NCI-H128 (cell line): ENCODE measurements around the gene INHBE.
A peak's percentile ranks its signal among the peaks of the same experiment; 100 is the strongest.
"Not testable (repeated sequence)": the region's sequence is repeated elsewhere in the genome, so short reads cannot be mapped to it uniquely, and the experiment has no call there.

Experiments used
- DNase-seq: peaks from one replicate; lab custom pipeline; 2025; ENCODE audit not compliant: unreplicated experiment; lab: John Stamatoyannopoulos, UW

INHBE gene

DNA sequence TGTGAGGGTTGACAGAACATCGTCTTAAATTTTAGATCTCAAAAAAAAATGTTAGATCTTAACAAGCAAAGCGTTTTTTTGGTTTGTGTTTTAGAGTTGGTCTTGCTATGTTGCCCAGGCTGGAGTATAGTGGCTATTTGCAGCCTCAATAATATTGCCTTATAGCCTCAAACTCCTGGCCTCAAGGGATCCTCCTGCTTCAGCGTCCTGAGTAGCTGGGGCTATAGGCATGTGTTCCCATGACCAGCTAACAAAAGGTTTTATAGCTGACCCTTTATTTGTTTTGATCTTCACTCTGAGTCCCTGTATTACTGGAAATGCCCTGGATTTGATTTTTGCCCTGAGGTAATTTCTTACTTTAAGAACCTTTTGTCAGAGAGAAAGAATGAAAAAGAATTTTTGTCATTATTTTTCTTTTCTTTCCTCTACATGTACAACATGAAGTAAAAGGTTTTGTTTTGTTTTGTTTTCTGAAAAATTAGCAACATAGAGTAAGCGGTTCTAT lies 15.3 kb upstream of the INHBE start:
- DNase-seq: no peak

GRCh38 chr12:57441393-57441792 lies 13.7 kb upstream of the INHBE start:
- DNase-seq: not testable (repeated sequence)

- no peak for DNase-seq
Measured at GRCh38 chr12:57441846-57442427, 13.2 kb upstream of the INHBE start.

GRCh38 chr12:57444337-57444736 lies 10.8 kb upstream of the INHBE start:
- not testable (repeated sequence) for DNase-seq

DNA sequence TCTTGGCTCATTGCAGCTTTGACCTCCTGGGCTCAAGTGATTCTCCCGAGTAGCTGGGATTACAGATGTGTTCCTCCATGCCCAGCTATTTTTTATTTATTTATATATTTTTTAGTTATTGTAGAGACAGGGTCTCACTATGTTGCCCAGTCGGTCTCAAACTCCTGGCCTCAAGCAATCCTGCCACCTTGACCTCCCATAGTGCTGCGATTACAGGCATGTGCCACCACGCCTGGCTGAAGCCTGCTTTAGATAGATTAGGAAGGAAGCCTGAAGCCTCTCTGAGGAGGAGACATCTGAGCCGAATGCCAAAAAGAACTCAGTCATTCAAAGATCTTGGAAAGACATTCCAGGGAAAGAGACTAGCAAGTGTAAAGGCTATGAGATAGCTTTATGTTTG lies 10.4 kb upstream of the INHBE start:
- DNase-seq: no peak

DNA sequence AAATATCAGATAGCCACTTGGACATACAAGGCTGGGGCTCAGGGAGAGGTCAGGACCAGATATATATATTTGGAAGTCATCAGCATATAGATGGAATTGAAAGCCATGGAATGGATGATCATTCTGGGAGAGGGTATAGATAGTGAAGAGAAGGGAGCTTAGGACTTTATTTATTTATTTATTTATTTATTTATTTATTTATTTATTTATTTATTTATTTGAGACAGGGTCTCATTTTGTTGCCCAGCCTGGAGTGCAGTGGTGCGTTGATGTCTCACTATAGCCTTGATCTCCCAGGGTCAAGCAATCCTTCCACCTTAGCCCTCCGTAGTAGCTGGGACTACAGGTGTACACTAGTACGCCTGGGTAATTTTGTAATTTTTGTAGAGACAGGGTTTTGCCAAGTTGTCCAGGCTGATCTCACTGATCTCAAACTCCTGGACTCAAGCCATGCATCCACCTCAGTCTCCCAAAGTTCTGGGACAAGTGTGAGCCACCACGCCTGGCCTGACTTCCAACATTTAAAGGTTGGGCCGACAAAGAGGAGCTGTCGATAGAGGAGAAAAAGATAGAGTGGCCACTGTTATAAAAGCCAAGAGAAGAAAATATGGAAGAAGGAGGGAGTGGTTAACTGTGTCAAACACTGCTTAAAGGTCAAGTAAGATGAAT lies 8.7 kb upstream of the INHBE start:
- DNase-seq: no peak

GRCh38 chr12:57448669-57449068 lies 6.4 kb upstream of the INHBE start:
- no peak for DNase-seq

DNA sequence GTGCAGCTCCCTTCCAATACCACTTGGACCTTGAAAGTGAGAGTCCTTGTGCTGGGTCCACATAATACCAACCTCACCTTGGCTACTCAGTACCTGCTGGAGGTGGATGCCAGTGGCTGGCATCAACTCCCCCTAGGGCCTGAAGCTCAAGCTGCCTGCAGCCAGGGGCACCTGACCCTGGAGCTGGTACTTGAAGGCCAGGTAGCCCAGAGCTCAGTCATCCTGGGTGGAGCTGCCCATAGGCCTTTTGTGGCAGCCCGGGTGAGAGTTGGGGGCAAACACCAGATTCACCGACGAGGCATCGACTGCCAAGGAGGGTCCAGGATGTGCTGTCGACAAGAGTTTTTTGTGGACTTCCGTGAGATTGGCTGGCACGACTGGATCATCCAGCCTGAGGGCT lies 5.7 kb upstream of the INHBE start:
- no peak for DNase-seq

- DNase-seq: no peak
Measured at GRCh38 chr12:57450057-57450456, 5.0 kb upstream of the INHBE start.

DNA sequence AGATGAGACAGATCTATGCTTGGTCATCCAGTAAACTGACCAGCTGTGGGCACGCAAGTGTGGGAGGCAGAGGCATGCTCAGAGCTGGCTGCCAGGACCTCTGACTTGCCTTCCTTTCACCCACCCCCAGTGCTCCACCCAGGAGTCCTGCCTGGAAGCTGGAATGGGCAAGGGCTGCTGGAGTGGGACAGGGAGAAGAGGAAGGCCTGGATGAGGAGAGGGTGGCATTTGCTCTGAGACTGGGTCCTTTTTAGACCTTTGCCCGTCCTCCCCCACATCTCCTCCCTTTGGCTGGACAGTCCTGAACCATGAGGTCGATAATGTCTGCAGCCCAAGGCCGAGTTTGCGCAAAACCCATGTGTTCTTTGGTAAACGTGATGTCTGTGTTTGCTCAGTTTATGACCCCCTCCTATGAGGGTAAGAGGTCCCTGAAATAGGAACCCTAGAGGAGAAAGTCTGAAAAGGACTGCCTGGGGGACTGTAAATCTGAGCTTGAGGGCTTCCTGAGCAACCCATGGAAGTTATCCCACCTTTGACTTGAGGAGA lies 3.8 kb upstream of the INHBE start:
- DNase-seq: no peak

DNA sequence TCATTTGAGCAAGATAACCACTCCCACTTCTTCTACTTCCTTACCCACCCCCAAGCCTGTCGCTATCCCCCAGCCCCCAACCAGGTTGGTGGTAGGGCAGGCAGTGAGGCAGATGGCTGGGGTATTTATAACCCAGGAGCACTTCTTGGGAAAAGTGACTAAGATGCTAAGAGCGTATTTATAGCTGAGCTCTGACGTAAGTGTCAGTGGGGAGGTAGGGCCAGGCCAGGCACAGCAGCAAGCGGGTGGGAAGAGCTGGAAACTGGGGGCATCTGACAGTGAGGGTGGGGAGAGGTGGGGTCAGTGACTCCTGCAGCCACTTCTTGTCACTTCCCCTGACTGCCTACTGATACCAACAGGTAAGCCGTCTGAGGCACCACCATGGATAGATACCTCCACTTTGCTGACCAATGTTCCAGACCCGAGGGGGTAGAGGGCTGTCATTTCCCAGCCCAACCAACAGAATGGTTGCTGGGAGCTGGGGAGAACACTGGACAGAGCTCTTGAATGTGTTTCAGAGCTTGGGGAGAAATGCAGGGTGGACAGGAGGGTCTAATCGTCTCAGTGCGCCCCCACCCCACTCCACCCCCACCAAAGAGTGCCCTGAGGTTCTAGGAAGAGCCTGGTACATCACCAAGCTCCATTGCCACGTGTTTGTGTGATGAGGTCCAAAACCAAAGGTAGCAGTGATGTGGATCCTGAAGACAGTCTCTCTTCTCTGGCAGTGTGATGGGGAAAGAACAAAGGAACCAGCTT lies 2.7 kb upstream of the INHBE start:
- DNase-seq: no peak

GRCh38 chr12:57452937-57453509 lies 2.1 kb upstream of the INHBE start:
- DNase-seq: peak; percentile 71

DNA sequence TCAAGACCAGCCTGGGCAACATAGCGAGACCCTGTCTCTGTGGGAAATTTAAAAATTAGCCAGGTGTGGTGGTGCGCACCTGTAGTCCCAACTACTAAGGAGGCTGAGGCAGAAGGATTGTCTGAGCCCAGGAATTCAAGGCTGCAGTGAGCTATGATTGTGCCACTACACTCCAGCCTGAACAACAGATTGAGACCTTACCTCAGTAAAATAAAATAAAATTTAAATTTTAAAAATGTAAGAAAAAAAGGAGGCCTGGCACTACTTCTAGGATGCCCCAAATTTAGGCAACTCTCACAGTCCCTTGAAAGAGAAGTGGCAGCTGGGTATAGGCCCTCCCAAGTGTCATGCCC lies 918 bp upstream of the INHBE start:
- no peak for DNase-seq

- DNase-seq: no peak
Measured at GRCh38 chr12:57455374-57456144, 452 bp downstream of the INHBE start.

- peak; percentile 20 for DNase-seq
Measured at GRCh38 chr12:57456145-57456700, 1.1 kb downstream of the INHBE start.

DNA sequence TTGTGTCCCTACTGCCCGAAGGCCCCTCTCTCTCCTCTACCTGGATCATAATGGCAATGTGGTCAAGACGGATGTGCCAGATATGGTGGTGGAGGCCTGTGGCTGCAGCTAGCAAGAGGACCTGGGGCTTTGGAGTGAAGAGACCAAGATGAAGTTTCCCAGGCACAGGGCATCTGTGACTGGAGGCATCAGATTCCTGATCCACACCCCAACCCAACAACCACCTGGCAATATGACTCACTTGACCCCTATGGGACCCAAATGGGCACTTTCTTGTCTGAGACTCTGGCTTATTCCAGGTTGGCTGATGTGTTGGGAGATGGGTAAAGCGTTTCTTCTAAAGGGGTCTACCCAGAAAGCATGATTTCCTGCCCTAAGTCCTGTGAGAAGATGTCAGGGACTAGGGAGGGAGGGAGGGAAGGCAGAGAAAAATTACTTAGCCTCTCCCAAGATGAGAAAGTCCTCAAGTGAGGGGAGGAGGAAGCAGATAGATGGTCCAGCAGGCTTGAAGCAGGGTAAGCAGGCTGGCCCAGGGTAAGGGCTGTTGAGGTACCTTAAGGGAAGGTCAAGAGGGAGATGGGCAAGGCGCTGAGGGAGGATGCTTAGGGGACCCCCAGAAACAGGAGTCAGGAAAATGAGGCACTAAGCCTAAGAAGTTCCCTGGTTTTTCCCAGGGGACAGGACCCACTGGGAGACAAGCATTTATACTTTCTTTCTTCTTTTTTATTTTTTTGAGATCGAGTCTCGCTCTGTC lies 1.8 kb downstream of the INHBE start:
- DNase-seq: no peak

DNA sequence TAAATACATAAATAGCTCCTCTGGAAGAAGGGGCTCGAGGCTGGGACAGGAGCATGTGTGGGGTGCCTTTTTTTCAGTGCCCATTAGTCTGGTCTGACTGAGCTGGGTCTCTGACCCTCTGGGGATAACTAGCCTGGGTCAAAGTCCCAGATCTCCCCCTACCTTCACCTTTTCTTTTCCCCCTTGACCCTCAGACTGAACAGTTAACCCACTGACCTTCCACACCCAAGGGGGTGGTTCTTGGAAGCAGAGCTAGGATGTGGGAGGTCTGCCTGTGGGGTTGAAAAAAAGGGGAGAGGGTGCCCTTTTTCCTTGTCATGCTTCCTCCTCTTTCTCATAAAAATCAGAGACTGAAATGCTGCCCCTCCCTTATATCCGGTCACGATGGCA lies 3.6 kb downstream of the INHBE start:
- no peak for DNase-seq

DNA sequence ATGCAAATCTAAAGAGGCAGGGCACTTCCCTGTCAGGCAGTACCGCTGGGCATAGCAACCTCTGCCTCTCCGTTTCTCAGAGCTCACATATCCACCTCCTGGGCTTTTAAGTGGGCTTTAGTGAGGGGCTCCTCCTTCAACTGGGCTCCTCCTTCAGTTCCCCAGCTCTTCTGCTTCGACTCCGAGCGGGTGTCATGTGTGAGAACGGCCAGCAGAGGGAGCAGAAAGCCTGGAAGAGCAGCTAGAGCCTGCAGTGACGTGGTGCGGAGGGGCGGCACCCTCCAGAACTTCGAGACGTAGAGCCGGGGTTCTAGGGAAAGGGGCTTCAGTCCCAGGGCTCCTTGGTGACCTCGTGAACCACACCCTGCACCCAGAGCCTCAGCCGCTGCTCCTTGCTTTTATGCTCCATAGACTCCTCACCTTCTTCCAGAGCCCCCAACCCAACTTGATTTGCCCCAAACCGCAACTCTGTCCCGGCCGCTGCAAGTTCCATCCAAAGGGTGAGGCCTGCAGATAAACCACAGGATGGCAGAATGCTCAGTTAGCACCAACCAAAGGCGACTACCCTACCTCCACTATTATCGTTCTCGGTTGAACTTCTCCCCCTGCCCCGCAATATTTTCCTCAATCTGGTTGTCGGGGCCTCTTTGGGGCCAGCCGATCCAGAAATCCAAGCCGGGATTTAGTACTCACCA lies 4.1 kb downstream of the INHBE start:
- peak; percentile 89 for DNase-seq

DNA sequence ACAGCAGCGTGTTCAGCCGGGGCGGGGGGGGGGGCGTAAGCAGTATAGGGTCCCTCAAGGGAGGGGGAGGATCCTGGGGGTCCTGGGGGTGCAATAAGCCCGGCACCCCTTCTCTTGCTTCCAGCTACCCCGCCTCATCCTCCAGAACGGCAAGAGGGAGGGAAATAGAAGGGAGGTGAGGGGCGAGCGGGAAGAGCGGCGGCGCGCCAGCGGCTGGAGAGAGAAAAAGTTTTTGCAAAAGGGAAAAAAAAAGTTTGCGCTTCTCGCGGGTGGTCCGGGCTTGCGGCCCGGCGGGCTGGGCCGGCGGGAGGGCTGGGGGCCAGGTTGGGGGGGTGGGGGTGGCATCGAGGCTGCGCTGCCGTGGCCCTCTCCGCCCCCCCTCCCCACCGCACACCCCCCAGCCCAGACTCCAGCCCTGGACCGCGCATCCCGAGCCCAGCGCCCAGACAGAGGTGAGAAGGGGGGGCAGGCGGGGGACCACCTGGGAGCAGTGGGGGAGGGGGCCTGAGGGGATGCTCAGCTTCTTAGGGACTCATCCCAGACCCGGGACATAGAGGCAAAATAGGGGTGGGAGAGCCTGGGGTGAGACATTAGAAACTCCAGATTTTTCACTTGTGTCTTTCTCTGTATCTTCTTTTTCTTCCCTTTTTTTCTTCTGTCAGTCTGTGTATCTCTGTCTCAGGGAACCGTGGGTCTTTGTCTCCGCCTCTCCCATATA lies 4.8 kb downstream of the INHBE start, which contains the start of gene GLI1:
TSS of gene GLI1 (plus strand) at position 36 of the 718 bp plus-strand sequence. CDS start 3,907 bp downstream, outside the sequence.
- no peak for DNase-seq
